ENCODE data around the gene GHR.

DNA sequence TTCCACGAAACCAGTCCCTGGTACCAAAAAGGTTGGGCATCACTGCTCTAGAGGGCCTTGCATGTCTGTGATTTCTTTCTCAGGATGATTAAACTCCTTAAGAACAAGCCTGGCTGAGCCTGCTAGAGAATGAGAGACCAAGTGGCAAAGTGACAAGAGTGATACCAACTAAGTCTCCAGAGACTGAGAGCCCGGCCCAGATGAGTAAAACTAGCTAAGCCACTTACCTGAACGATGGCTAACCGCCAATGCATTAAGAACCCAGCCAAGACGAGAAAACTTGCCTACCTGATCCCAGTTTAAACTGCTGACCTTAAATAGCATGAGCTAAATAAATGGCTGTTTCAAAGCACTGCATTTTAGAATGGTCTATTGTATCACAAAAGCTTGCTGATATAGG, 327.8 kb downstream of the GHR start:
- TF ChIP-seq TAF7 (optimal IDR thresholded peaks at IDR 0.05; ENCODE audit: borderline replicate concordance, low read depth, low read length), result no peak
- TF ChIP-seq, protein P1, sequence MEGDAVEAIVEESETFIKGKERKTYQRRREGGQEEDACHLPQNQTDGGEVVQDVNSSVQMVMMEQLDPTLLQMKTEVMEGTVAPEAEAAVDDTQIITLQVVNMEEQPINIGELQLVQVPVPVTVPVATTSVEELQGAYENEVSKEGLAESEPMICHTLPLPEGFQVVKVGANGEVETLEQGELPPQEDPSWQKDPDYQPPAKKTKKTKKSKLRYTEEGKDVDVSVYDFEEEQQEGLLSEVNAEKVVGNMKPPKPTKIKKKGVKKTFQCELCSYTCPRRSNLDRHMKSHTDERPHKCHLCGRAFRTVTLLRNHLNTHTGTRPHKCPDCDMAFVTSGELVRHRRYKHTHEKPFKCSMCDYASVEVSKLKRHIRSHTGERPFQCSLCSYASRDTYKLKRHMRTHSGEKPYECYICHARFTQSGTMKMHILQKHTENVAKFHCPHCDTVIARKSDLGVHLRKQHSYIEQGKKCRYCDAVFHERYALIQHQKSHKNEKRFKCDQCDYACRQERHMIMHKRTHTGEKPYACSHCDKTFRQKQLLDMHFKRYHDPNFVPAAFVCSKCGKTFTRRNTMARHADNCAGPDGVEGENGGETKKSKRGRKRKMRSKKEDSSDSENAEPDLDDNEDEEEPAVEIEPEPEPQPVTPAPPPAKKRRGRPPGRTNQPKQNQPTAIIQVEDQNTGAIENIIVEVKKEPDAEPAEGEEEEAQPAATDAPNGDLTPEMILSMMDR (IDR thresholded peaks at IDR 0.05; ENCODE audit: control extremely low read depth in 1 of 3, insufficient read depth in 1 of 3, low read depth in 1 of 3, low read length in 3 of 3), result no peak
- no peak for TF ChIP-seq POLR2AphosphoS5 (IDR thresholded peaks at IDR 0.05; ENCODE audit: low read depth, low read length)
- no peak for TF ChIP-seq CEBPB (IDR thresholded peaks at IDR 0.05; ENCODE audit: low read depth, low read length)
- no peak for TF ChIP-seq EP300 (IDR thresholded peaks at IDR 0.05; ENCODE audit: borderline replicate concordance in 1 of 2, low read depth in 2 of 2, low read length in 2 of 2)
- no peak for TF ChIP-seq NRF1 (IDR thresholded peaks at IDR 0.05; ENCODE audit: low read depth, low read length)
- no peak for TF ChIP-seq KDM1A (IDR thresholded peaks at IDR 0.05; ENCODE audit: borderline replicate concordance, low read length)
- no peak for TF ChIP-seq MAFK (IDR thresholded peaks at IDR 0.05; ENCODE audit: low read depth, low read length)
- no peak for TF ChIP-seq GABPA (IDR thresholded peaks at IDR 0.05; ENCODE audit: borderline replicate concordance, insufficient read depth, low read length)
- no peak for TF ChIP-seq KDM4A (IDR thresholded peaks at IDR 0.05; ENCODE audit: low read depth, low read length, severe bottlenecking)

All from H1 (cell line).